Renal cortex interstitium (tissue), 11 donors: ENCODE data around the gene SYTL4. TPM values are rescaled to one million over a fixed set of nuclear protein-coding genes. Genes with fewer than 3 reads are reported as not detected.
A peak's percentile ranks its signal among the peaks of the same experiment; 100 is the strongest.

Experiments
- DNase-seq, 11 donors: peaks; one replicate each; pipeline ENCODE4 v3.0.0-alpha.2; 2013; ENCODE audit warnings: low read depth in 9 of 11, low spot score in 4 of 11; ENCODE audit errors: extremely low read depth in 1 of 11
- polyA plus RNA-seq, 3 donors: library from polyadenylated mRNA; unstranded; fragments of 120-200 nt; gene quantifications; one replicate each; pipeline ENCODE4 v1.2.1, GENCODE V29; 2013; ENCODE audit not compliant: insufficient read length in 3 of 3

The SYTL4 gene
- polyA plus RNA-seq, 3 donors: 18.6 to 24.2 (median 21.4) TPM

GRCh38 chrX:100698551-100698950, 33.4 kb downstream of the SYTL4 start:
- DNase-seq: no peak

- DNase-seq: no peak
Observed at GRCh38 chrX:100696699-100697351, 35.1 kb downstream of the SYTL4 start.

GRCh38 chrX:100695991-100696390, 35.9 kb downstream of the SYTL4 start:
- DNase-seq: no peak

- DNase-seq: no peak
Observed at GRCh38 chrX:100695302-100695701, 36.6 kb downstream of the SYTL4 start.

GRCh38 chrX:100687546-100687945, 44.4 kb downstream of the SYTL4 start:
- DNase-seq: no peak

- DNase-seq: no peak
Observed at GRCh38 chrX:100687128-100687527, 44.8 kb downstream of the SYTL4 start.

GRCh38 chrX:100685997-100686305, 46.0 kb downstream of the SYTL4 start:
- DNase-seq: no peak

- peak in 10 of 11 donors; percentile 23 to 60 (median 50) for DNase-seq
Observed at GRCh38 chrX:100685284-100685996, 46.5 kb downstream of the SYTL4 start.

GRCh38 chrX:100682939-100683338, 49.0 kb downstream of the SYTL4 start:
- no peak for DNase-seq

GRCh38 chrX:100681599-100681998, 50.3 kb downstream of the SYTL4 start:
- no peak for DNase-seq

- DNase-seq: no peak
Observed at GRCh38 chrX:100680756-100681155, 51.2 kb downstream of the SYTL4 start.

GRCh38 chrX:100677611-100678181, 54.2 kb downstream of the SYTL4 start:
- no peak for DNase-seq

GRCh38 chrX:100674705-100675104, 57.2 kb downstream of the SYTL4 start:
- no peak for DNase-seq

GRCh38 chrX:100673397-100673953, 58.4 kb downstream of the SYTL4 start:
- DNase-seq: no peak

- no peak for DNase-seq
Observed at GRCh38 chrX:100672966-100673365, 59.0 kb downstream of the SYTL4 start.

- no peak for DNase-seq
Observed at GRCh38 chrX:100663642-100664041, 68.3 kb downstream of the SYTL4 start.

GRCh38 chrX:100662796-100663195, 69.1 kb downstream of the SYTL4 start:
- DNase-seq: no peak

GRCh38 chrX:100662170-100662569, 69.8 kb downstream of the SYTL4 start:
- no peak for DNase-seq

GRCh38 chrX:100659431-100660137, 72.3 kb downstream of the SYTL4 start:
- DNase-seq: no peak

- no peak for DNase-seq
Observed at GRCh38 chrX:100658941-100659381, 73.0 kb downstream of the SYTL4 start.
